ENCODE data around the gene NFIC.

DNA sequence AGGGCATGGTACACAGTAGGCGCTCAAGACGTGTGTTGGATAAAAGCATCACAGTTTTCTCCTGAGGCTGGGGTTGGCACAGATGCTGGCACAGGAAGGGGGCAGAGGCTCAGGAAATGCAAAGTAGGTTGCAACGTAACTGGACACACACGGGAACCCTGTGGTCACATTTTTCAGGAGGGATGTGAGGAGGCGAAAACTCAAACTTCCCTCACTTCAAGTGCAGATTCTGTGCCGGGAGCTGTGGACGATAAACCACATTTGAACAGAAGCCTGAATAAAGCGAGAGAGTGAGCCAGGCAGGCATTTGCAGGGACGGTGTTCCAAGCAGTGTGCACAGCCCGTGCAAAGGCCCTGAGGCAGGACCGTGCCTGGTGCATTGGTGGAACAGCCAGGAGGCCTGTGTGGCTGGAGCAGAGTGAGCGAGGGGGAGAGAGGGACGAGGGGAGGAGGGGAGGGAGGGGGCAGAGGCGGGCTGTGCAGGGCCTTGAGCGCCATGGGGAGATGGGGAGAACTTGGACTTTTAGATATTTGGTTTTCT lies 40.3 kb downstream of the NFIC start:
- TF ChIP-seq POLR2A (IDR thresholded peaks at IDR 0.05; ENCODE audit: low read depth) = no peak
- no peak for TF ChIP-seq EP300 (IDR thresholded peaks at IDR 0.05)
- TF ChIP-seq CTCF (IDR thresholded peaks at IDR 0.05) = no peak
- TF ChIP-seq POLR2AphosphoS5 (IDR thresholded peaks at IDR 0.05) = no peak
